ENCODE data around the gene CSNK2A3.
A peak's percentile ranks its signal among the peaks of the same experiment; 100 is the strongest.
"Not testable (repeated sequence)": the region's sequence is repeated elsewhere in the genome, so short reads cannot be mapped to it uniquely, and the experiment has no call there.

CSNK2A3 gene

DNA sequence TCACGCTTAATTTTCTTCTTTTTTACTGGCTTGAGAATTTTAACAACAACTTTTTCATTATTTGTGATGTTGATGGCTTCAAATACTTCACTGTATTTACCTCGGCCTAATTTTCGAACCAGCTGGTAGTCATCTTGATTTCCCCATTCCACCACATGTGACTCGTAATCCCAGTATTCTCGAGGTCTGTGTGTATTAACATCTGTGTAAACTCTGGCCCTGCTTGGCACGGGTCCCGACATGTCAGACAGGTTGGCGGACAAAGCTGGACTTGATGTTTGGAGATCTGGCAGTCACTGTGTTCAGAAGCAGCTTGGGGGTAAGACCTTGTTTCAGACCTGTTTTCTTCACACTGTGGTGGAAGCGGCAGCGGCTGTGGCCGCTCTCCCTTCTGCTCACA is at the start of gene CSNK2A3:
Gene CSNK2A3 (minus strand): TSS at position 373 of the 400 bp plus-strand sequence. CDS start 131 bp downstream, at position 242.
- DNase-seq, result not testable (repeated sequence)

DNA sequence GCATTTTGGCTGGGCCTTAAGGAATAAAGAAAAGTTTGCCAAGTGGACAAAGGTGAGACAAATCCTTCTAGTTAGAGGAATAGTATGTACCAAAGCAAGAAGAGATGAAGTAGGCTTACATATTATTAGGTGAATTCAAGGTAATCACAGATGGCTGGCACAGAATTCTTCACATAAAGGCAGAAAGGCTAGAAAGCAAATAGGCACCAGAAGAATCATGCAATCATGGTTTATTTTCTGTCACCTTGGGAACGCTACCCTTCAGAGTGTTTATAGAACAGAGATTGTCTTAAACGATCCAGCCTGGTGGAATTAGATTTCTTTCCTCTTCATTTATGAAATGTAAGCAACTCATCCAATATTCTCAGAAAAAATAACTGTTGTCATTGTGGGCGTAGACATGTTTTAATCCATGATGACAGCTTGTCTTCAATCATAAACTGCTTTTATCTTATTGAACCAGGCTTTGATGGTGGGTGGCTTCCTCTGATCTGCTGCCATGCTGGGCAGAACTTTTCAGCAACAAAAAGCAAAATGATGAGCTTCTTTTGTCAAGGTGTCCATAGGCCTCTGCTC is 49.0 kb upstream of the CSNK2A3 start:
- no peak for DNase-seq

DNA sequence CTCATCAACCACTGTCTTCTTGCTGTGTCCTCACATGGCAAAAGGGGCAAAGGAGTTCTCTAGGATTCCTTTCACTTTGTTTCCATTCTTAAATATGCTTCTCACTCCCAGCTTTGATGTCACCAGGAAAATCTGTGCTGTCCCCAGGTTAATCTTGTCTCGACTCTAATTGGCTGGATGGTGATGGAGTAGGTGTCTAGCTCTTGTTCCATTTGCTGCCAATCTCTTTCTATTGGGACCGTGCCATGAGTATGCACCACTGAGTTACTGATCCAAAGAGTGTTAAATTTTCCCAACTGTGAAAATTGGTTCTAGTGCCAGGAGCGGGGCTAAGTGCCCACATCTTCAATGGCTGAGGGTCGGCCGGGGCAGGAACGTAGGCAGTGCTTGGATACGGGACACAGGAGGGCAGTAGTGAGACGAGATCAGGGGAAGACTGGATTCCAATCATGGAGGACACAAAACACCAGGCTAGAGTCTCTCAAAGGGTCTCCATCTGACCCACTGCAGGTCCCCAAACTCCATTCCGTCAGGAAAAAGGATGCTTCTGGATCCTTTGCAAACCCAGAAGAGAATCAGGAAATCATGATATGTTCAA is 47.7 kb upstream of the CSNK2A3 start:
- DNase-seq, result no peak

DNA sequence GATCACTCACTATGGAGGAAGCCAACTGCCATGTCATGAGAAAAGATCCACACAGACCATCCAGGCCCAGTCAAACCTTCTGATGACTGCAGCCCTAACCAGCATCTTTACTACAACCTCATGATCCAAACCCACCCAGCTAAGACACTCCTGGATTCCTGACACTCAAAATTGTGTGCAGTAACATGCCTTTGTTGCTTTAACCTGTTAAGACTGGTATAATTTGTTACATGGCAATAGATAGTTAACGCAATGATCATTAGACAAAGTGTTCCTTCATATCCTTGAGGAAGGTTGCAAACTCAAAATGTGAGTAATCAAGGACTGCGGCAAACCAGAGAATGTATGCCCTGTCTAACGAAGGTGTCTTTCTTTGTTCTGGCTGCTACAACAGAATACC is 47.1 kb upstream of the CSNK2A3 start:
- DNase-seq, result no peak

DNA sequence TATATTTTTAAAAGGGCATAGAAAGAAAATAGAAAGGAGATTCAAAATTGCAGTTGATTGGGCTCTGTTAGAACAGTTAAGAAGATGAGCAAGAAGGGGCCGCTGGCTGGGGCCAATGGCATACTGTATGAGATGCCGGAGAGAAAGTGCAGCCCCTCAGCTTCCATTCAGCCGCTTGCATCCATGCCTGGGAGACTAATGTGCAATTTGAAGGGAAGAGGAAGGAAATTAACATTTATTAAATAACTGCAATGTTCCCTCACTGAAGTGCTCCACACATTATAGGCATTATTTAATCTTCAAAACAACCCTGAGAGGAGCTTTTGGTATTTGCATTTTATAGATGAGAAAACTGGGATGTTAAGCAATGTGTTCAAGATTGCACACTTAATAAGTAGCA is 44.7 kb upstream of the CSNK2A3 start:
- no peak for DNase-seq

DNA sequence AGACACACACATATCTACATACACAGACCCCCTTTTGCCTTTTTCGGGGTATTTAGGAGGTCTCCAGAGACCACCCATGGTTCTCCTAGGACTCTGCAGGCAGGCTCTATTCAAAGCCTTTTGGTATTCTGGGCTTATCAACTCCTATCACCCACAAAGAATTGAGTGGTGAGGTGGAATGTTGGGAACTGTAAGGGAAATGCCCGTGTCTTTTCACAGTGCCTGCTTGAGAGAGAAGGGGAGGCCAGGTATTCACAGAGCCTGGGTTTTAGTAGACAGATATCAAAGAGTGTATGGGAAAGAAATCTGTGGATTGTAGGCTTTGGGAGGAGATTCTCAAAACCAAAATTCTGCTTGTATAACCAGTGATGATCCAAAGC is 44.0 kb upstream of the CSNK2A3 start:
- DNase-seq, result no peak

DNA sequence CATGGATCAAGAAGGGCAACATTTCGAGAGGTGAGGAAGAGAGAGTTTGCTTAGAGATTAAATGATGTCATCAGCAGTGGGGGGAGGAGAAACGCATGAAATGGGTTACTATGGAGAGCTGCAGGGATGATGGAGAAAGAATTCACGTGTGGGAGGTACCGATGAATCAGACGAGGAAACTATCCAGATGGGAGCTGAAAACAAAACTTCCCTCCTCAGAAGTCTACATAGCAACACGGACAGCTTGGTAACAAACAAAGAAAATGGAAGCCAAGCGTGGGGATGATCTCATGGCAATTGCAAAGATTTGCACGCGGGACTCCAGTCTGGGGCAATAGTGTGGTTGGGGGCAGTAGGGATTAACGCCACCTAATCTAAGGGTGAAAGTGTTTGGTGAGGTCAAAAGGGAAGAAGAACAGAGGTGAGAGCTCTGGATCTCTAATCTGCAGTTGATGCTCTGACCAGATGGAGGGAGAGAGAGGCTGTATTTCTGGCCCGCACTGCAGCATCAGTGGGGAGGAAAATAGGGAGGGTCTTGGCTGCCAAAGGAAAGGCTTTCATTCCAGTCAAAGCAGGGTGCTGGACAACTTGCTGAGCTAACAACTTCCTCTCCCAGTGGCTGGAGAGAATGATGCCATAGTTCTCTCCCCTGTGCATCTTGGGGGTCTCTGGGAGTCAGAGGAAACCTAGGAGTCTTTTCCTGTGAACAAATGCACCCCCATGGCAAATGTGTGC is 43.4 kb upstream of the CSNK2A3 start:
- DNase-seq, result peak; percentile 56

DNA sequence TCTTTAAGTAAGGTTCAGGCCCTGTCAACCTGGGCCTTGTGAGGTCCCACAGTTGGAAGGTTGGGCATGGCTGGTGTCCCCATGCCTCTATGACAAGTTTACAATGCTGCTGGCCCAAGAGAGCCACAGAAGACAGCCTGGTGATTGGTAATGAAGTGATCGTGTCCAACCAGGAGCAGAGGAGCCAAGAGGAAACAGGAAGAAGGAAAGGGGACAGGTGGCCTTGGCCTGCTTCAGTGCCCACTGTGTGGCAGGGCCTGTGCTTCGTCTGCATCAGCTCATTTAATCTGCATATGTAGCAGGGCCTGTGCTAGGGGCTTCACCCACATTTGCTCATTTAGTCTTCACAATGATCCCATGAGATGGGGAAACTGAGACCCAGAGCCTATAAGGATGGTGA is 42.1 kb upstream of the CSNK2A3 start:
- DNase-seq, result no peak

DNA sequence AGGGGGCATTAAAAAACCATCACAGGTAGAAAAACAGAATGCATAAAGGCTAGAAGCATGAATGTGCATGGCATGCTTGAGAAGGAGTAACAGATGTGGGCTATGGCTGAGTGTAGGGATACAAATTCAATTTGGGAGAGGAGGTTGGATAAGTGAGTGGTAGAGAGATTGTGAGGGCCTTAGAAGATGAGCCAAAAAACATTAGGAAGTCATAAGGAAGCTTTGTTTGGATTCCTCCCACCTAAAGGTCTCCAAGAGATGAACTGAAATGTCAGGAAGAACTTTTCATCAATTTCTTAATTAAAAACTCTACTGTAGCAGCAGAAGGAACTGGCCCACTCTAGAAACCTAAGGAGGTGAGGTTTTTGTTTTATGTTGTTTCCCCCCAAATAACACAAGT is 41.2 kb upstream of the CSNK2A3 start:
- DNase-seq, result no peak

DNA sequence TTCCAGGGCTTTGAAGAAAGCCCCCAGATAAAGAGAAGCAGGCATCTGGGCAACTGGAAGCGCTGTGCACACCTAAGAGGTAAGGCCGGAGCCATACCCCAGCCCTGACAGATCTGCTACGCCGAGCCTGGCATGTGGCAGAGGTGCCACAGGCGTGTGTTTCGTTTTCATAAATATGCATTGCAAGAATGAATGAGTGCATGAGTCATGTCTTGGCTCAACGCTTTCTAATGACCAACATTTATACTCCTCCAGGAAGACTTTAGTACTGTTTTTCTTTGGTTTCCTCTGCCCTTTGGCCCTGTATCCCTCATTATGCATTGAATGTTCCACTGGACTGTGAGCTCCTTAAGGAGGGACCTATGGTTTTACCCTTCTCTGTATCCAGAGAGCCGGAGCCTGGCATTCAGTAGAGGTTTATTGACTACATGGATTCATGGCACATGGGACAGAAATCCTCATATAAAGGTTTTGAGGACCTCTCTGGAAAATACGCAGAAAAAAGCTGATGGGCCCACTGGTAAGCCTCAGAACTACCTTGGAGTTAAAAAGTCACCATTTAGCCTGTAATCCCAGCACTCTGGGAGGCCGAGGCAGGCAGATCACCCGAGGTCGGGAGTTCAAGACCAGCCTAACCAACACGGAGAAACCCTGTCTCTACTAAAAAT is 38.9 kb upstream of the CSNK2A3 start:
- peak; percentile 24 for DNase-seq

DNA sequence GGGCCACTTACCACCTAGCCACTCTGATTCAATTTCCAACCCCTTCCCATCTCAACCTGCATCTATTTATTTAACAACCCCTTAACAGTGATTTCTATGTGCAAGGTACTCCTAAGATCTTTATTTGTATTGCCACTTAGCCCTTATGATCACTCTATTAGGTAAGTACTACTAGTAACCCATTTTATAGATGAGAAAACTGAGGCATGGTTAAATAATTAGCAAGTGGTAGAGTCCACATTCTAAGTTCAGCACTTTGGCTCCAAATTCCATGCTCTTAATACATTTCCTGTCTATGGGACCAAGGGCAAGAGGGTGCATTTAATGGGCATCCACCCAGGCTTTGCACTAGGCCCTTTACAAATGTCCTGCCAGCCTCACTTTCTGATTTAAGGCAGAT is 38.1 kb upstream of the CSNK2A3 start:
- DNase-seq, result no peak

DNA sequence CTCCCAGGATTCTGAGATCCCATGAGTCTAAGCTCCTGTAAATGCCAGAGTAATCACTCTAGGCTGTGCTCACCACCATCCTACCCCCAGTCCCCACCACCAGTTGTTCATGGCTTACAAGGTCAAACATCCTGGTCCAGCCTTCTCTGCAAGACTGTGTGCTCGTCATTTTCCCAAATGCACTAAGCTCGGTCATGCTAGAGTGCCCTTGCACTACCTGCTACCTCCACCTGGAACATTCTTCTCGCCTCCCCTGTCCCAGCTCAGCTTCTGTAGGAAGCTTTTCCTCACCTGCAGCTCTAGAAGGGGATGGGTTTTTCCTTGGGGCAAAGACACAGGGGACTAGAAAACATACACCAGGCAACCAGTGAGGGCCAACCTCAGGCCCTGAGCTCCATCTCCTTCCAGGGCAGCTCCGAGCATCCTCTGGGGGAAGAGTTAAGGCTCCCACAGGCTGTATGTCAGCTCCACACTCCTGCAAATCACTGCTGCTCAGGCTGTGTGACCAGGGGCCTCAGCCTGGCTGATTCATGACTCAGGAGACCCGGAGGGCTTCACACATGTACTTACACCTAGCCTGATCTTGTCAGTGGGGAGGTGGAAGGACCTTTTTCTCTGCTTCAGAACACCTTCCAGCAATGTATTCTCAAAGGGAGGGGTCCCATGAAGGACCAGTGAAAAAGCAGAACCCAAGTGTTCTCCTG is 37.2 kb upstream of the CSNK2A3 start:
- no peak for DNase-seq

DNA sequence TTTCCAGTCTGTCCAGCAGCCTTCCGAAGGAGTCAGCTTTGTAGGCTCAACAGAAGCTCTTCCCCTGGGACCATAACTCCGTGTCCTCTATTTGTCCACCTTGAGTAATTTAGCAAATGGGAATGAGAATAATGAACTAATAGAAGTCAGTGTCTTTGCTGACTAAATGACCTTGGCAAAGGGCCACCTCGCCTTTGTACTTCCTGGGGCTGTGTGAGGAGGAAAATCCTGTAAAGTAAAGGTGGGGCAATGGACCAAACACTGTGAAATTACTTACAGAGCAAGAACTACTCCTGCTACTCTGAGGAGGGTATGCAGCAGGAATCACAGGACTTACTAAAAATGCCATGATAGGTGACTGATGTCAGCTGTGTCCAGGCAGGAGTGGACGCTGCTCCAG is 36.2 kb upstream of the CSNK2A3 start:
- DNase-seq, result no peak

DNA sequence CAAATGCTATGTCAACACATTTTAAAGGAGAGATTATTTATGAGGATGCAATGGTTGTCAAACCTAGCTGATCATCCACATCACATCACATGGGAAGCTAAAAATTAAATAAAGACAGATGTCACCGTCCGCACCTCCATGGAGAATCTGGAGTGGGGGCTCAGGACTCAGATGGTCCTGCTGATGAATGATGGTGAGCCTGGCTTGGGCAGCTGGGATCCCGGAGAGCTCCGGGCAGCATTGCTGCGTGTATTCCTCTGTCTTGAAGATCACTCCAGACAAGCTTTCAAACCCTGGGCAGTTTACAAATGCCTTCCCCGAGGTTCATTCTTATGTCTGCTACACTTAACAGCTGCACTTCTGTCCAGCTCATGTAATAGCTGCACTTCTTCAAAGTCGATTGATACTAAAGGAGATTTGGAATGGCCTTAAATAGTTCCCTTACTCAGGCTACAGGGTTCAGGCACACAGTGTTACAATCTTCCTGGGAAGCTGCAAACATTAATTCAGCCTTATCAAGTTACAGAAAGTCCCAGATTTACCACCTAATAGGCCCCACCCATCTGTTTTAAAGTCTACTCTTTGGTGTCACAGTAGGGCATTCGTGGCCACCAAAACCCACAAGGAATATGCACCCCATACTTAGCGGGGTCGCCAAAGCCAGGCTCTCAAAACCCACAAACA is 34.7 kb upstream of the CSNK2A3 start:
- no peak for DNase-seq

DNA sequence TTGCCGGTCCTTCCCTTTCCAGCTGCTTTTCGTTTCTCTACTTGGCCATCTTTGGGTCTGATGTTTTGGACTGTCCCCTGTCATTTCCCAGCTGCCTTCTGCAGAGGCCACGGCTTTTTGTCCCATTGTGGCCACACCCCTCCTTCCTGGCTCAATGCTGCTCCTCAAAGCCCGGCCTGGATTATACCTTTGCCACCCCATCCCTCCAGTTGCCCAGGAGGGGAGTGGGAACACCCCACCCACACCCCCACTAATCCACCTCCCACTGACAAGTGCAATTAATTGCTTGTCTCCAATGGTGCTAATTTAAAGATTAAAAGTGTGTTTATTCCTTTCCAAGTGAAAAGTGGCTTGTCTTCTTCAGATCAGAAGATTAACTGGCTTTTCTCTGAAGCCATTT is 34.2 kb upstream of the CSNK2A3 start:
- no peak for DNase-seq

DNA sequence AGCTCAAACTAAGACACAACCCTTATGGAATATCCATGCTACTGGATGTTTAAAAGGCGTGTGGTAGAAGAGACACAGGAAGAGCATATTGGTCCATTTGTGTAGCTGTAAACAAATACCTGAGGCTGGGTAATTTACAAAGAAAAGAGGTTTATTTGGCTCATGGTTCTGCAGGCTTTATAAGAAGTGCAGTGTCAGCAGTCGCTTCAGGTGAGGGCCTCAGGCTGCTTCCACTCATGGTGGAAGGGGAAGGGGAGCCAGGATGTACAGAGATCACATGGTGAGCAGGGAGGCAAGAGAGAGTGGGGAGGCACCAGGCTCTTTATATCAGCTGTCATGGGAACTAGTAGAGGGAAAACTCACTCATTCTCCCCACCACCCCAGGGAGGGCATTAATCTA is 31.8 kb upstream of the CSNK2A3 start:
- no peak for DNase-seq

DNA sequence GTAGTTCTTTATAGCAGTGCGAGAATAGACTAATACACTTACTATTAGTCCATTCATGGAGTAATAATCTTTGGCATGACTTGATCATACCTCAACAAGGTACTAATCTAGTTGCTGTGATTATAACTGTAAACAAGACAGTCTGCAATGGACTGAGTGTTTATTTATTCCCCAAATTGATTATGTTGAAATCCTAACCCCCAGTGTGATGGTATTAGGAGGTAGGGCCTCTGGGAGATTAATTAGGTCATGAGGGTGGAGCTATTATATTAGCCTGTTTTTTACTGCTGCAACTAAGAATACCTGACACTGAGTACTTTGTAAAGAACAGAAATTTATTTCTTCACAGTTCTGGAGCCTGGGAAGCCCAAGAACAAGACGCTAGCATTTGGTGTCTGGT is 30.9 kb upstream of the CSNK2A3 start:
- DNase-seq, result no peak

DNA sequence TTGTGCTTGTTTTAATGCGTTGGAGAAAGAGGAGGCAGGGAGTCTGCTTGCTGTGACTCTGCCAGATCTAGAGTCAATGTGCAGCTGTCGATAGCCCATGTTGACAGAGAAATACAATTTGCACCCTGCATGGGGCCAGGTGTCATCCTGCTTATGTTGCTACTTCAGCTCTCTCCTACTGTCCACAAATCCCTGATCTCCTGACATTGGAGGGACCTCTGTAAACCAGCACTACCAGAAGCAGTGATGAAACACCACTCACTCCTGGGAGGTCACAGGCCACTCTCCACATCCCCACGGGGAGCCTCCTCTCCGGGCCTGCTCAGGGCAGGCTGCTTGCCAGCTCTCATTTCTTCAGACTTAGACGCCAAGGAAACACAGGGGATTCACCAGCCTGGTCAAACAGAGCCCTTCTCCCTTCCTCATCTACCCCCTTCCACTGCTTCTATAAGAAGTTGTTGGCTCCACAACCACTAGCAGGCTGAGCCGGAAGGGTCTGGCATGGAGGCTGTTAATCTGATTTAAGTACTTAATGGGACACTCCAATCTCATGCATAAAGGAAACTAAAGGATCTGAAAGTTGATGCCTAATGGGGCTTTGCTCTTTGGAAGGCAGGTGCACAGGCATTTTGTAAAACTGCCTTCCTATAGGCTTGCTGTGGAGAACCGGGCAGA is 29.9 kb upstream of the CSNK2A3 start:
- no peak for DNase-seq

DNA sequence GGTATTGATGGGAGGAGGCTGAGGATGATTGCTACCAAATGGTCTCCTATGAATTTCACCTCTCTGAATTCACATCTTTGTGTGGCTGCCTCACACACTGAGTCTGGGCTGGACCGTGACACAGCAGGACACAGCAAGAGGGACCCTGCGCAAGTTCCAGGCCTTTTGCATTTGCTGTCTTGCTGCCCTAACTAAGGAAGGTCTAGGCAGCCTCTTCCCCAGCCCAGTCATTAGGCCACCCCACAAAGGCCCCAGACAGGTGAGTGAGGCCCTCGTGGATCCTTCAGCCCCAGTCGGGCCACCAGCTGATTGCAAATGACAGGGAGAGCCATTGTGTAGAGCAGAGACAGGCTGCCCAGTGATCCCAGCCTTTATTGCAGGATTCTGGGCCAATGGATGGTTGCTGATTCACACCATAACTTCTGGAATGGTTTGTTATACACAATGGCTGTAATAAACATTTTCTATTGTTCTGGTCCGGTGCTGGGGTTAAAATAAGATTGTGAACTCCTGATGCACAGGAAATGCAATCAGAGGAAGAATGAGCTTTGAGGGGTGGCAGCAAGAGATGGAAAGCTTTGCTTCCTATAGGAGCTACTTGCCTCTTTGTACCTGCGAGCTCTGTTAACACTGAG is 28.5 kb upstream of the CSNK2A3 start:
- no peak for DNase-seq

DNA sequence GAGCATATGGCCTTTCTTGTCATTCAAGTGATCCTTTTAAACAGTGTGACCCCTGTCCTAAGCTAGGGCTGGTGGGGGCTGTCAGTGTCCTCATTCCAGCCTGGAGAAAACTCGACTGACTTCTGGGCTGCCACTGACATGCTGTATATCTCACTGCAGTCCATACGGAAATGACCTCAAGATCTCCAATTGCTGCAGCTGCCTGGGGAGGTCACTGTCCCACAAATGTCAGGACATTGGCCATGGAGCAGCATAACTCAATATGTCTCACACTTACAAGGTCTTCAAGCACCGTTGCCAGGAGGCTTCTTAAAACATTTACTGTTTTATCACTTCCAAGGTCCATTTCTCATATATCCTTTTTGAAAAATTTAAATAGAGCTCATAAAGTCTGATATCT is 27.8 kb upstream of the CSNK2A3 start:
- no peak for DNase-seq

DNA sequence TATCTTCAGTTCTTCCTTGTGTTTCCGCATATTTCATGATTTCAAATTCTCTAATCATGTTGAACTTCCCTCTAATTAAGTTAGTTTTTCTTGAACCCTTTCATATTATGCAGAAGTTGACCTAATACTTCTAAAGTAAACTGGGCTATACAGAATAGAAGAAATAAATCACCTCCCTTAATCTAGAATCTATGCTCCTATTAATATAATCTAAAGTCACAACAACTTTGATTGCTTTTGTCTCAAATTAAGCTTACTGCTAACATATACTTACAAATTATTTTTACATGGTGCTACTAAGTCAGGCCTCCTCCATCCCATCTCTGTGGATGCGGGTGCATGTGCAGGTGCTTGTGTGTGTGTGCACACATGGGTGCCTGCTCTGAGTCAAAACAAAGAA is 27.3 kb upstream of the CSNK2A3 start:
- no peak for DNase-seq

DNA sequence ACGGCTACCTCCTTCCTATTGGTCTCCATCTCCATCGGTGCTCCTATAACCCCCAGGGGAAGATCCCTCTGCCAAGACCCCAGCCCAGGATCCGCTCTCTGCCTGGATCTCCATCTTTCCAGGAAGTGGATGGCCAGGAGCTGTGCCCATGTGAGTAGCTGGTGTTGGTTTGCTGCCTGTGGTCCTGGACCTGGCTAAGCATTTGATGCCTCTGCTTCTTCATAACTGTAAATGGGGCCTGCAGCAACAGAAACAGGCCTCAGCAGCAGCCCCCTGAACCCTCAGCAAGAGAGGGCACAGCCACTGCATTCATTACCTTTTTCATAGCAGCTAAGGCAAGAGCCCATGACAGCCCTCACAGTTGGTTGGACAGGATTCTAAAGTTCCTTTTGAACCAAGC is 26.6 kb upstream of the CSNK2A3 start:
- DNase-seq, result no peak

Measured in T1000 (cell line).